SJSA1 (cell line): ENCODE results near the gene LRATD1. TPM values are rescaled to one million over a fixed set of nuclear protein-coding genes. Genes with fewer than 3 reads are reported as not detected.

Experiments used
- DNase-seq, 2 experiments: peaks; one replicate each; pipeline ENCODE4 v3.0.0-alpha.2; 2015 to 2020; ENCODE audit warnings: low spot score in 2 of 2, low read depth in 1 of 2
- H3K27ac ChIP-seq: fragments of 250-450 bp; sonication (Bioruptor Pico); 2 replicates; pipeline ENCODE4 v1.5.1; 2020; ENCODE audit warnings: mild to moderate bottlenecking, moderate library complexity
- H3K27me3 ChIP-seq: fragments of 250-450 bp; sonication (Bioruptor Pico); replicated peaks from 2 replicates; pipeline ENCODE4 v1.5.1; 2020; ENCODE audit warnings: mild to moderate bottlenecking, moderate library complexity
- H3K36me3 ChIP-seq: fragments of 250-450 bp; sonication (Bioruptor Pico); 2 replicates; pipeline ENCODE4 v1.5.1; 2020; ENCODE audit warnings: mild to moderate bottlenecking
- H3K4me1 ChIP-seq: fragments of 250-450 bp; sonication (Bioruptor Pico); replicated peaks from 2 replicates; pipeline ENCODE4 v1.6.1; 2021; ENCODE audit warnings: mild to moderate bottlenecking
- H3K4me3 ChIP-seq: fragments of 250-450 bp; sonication (Bioruptor Pico); 2 replicates; pipeline ENCODE4 v1.5.1; 2020; ENCODE audit warnings: mild to moderate bottlenecking
- H3K9me3 ChIP-seq: fragments of 250-450 bp; sonication (Bioruptor Pico); replicated peaks from 2 replicates; pipeline ENCODE4 v1.5.1; 2020; ENCODE audit warnings: mild to moderate bottlenecking
- total RNA-seq: library from RNA; depleted of rRNA; stranded (reverse); fragments of >200 nt; shearing (Covaris generic); gene quantifications from 2 replicates; pipeline ENCODE4 v1.2.3, GENCODE V29; 2014

LRATD1 gene
- total RNA-seq, 1 experiment from 2014 or later, result not detected

DNA sequence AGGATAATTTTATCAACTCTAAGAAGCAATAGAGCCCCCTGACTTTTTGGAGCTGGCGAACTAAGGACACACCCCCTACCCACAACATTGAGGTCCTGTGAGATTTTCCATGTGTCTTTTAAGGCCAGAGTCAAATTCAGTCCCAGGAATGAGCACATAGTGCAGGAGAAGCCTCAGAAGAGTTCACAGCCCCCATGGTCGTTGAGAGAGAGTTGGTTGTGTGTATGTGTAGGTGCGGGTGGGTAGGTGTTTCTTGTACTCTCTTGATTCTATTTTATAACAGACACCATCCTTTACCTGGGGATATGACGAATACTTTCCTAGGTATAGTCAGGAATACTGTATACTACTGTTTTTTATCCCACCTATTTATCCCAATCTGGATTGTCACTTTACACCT lies 8.6 kb downstream of the LRATD1 start:
- peaks cover 4% of the 10 kb centered on the region; the same call in 1 of the 2 replicates for H3K27me3 ChIP-seq
- no peaks in the 10 kb centered on the region for H3K36me3 ChIP-seq
- no peak overlapping the region for H3K27ac ChIP-seq
- no peaks in the 10 kb centered on the region for H3K4me1 ChIP-seq
- no peaks in the 10 kb centered on the region for H3K9me3 ChIP-seq
- DNase-seq, result no peak
- no peak overlapping the region for H3K4me3 ChIP-seq

- Histone ChIP-seq H3K27ac (no peak overlapping the region), H3K9me3 (no peaks in the 10 kb centered on the region), H3K36me3 (no peaks in the 10 kb centered on the region), H3K4me1 (no peaks in the 10 kb centered on the region), H3K27me3 (no peaks in the 10 kb centered on the region), H3K4me3 (no peak overlapping the region)
- DNase-seq, result no peak
These were observed 10.0 kb downstream of the LRATD1 start for GRCh38 chr2:14642499-14642898.

DNA sequence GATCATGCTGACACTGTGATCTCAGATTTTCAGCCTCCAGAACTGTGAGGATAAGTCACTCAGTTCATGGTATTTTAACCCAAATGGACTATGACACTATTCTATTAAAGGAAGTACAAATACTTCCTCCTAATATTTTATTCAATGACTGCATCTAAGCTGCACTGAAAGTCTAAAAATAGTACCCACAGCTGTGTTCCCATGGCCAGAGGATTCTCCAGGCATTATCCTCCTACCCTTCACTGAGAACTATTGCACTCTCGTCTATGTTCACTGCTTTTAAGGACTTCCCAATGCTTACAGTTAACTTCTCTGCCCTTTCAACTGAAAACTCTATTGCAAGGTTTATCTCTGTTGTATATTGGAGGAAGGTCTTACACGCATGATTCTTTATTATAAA lies 15.2 kb downstream of the LRATD1 start:
- no peak for DNase-seq
- H3K27me3 ChIP-seq, result no peaks in the 10 kb centered on the region
- H3K4me3 ChIP-seq, result no peak overlapping the region
- H3K9me3 ChIP-seq, result no peaks in the 10 kb centered on the region
- no peaks in the 10 kb centered on the region for H3K4me1 ChIP-seq
- no peaks in the 10 kb centered on the region for H3K36me3 ChIP-seq
- no peak overlapping the region for H3K27ac ChIP-seq

DNA sequence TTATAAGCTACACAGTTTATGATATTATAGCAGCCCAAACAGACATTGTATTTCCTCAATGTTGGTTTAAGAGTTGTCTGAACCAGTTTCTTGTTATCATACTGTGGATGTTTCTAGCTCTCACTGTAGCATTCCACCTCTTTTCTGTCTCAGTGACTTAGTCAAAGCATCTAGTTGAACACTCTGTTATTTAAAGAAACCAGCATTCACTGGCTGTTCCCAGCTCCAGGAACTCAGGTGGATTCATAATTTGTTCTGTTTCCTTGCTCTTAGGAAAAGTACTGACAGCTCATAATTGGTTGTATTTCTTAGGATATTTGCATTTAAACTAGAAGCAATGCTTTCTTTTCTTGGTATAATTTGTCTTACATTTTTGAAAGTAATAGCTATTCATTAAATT lies 17.5 kb downstream of the LRATD1 start:
- Histone ChIP-seq H3K27me3 (no peaks in the 10 kb centered on the region), H3K4me3 (no peak overlapping the region), H3K4me1 (no peaks in the 10 kb centered on the region), H3K36me3 (no peaks in the 10 kb centered on the region), H3K27ac (no peak overlapping the region), H3K9me3 (no peaks in the 10 kb centered on the region)
- DNase-seq, result no peak

DNA sequence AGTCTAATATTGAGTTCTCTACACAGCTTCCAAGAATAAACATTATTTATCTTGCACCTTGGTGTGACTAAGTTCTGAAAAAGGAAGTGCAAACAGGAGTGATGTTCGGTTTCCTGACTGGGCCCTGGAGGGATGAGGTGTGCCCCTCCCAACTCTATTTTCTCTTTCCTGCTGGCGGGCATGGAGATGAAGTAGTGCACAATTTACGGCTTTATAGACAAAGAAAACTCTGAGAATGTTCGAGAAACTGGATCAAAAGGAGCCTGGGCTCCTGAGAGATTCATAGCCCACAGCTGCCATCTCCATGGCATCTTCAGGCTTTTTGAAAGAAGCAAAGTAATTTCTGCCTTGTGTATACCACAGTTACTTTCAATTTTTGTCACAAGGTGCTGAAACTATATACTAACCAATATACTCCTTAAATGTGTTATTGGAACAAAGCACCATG lies 22.3 kb downstream of the LRATD1 start:
- Histone ChIP-seq H3K4me1 (no peaks in the 10 kb centered on the region), H3K27ac (no peak overlapping the region), H3K4me3 (no peak overlapping the region), H3K27me3 (no peaks in the 10 kb centered on the region), H3K9me3 (no peaks in the 10 kb centered on the region), H3K36me3 (no peaks in the 10 kb centered on the region)
- no peak for DNase-seq

DNA sequence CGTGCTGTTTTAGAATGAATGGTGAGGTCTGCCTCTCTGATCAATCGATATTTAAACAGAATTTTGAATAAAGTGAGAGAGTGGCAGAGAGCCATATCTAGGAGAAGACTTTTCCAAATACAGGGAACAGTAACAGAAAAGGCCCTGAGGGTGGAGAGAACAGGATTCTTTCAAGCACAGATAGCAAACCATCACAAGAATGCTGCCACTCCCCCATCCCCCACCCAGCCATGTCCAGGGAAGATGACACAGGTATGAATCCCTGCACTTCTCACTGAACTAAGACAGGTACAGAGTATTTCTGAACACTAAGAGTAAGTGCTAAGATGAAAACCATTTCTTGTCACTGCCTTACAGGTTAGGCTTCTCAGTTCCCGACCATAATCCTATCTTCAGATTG lies 23.6 kb downstream of the LRATD1 start:
- DNase-seq, result no peak
- Histone ChIP-seq H3K27ac (no peak overlapping the region), H3K4me3 (no peak overlapping the region), H3K9me3 (no peaks in the 10 kb centered on the region), H3K27me3 (no peaks in the 10 kb centered on the region), H3K36me3 (no peaks in the 10 kb centered on the region), H3K4me1 (no peaks in the 10 kb centered on the region)

DNA sequence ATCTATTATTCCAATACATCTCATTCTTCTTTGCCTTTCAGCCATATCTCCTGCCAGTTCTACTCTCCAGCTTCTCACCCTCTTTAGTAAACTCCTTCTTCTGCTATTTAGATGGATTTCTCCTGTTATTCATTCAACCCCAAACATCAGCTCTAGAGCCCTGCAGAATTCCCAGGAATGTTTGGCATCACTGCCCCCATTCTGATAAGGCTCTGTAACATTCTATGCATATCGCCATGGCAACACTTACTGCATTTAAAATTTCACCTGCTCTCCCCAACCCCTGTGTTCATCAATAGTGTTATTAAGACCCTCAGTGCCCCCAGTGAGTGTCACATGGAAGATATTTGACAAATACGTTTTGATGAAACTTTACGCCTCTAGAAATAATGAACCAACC lies 28.6 kb downstream of the LRATD1 start:
- no peaks in the 10 kb centered on the region for H3K9me3 ChIP-seq
- H3K4me3 ChIP-seq, result no peak overlapping the region
- DNase-seq, result no peak
- H3K27ac ChIP-seq, result no peak overlapping the region
- no peaks in the 10 kb centered on the region for H3K27me3 ChIP-seq
- H3K4me1 ChIP-seq, result no peaks in the 10 kb centered on the region
- no peaks in the 10 kb centered on the region for H3K36me3 ChIP-seq

- Histone ChIP-seq H3K4me3 (no peak overlapping the region), H3K4me1 (no peaks in the 10 kb centered on the region), H3K9me3 (no peaks in the 10 kb centered on the region), H3K27me3 (no peaks in the 10 kb centered on the region), H3K27ac (no peak overlapping the region), H3K36me3 (no peaks in the 10 kb centered on the region)
- DNase-seq, result no peak
These were observed 40.9 kb downstream of the LRATD1 start for GRCh38 chr2:14673351-14673875.

- Histone ChIP-seq H3K36me3 (no peaks in the 10 kb centered on the region), H3K9me3 (peaks cover 2% of the 10 kb centered on the region; the same call in 1 of the 2 replicates), H3K27ac (no peak overlapping the region), H3K27me3 (no peaks in the 10 kb centered on the region), H3K4me1 (no peaks in the 10 kb centered on the region), H3K4me3 (no peak overlapping the region)
- DNase-seq, result no peak
These were observed 43.0 kb downstream of the LRATD1 start for GRCh38 chr2:14675489-14675888.

DNA sequence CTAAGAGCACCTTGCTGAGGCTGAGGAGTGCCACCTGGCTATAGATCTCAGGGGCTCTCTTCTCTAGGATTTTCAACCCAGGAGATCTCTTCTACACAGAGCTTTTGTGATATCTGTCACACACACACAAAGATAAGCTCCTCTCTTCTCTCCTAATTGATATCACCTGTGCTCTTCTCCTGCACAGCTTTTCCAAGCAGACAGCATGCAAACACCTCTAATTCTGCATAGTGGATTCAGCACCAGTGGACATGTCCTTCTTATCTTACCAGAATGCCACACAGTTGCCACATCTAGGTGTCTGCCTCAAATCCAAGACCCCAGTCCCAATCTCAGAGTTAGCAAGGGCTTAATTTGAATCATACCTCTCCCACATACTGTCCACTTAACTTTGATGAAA lies 43.9 kb downstream of the LRATD1 start:
- Histone ChIP-seq H3K4me1 (no peaks in the 10 kb centered on the region), H3K27me3 (no peaks in the 10 kb centered on the region), H3K9me3 (peaks cover 2% of the 10 kb centered on the region; the same call in 1 of the 2 replicates), H3K27ac (no peak overlapping the region), H3K36me3 (no peaks in the 10 kb centered on the region), H3K4me3 (no peak overlapping the region)
- no peak for DNase-seq

DNA sequence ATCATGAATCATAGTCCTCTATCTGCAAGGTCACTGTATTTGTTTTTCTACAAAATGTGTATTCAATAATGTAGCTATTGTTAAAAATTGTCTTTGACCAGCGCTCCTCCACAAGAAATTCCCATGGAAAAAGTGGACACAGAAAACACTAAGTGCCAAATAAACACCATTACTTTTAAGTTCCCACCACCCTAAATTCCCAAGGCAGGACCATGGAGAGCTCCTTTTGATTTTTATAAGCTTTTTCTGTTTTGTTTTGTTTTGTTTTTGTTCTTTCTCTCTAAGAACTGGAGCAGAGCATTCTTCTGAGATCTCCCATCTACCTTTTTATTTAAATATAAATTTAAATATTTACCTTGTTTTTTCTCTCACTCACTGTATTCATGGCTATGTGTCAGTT lies 44.5 kb downstream of the LRATD1 start:
- Histone ChIP-seq H3K4me3 (no peak overlapping the region), H3K27me3 (no peaks in the 10 kb centered on the region), H3K27ac (no peak overlapping the region), H3K36me3 (no peaks in the 10 kb centered on the region), H3K4me1 (no peaks in the 10 kb centered on the region), H3K9me3 (peaks cover 6% of the 10 kb centered on the region)
- no peak for DNase-seq

- peaks cover 12% of the 10 kb centered on the region for H3K9me3 ChIP-seq
- no peak for DNase-seq
- H3K27me3 ChIP-seq, result no peaks in the 10 kb centered on the region
- H3K4me1 ChIP-seq, result no peaks in the 10 kb centered on the region
- H3K36me3 ChIP-seq, result no peaks in the 10 kb centered on the region
- no peak overlapping the region for H3K27ac ChIP-seq
- H3K4me3 ChIP-seq, result no peak overlapping the region
These were observed 46.2 kb downstream of the LRATD1 start for GRCh38 chr2:14678761-14679160.

GRCh38 chr2:14681608-14682007 lies 49.1 kb downstream of the LRATD1 start:
- H3K4me1 ChIP-seq, result no peaks in the 10 kb centered on the region
- H3K4me3 ChIP-seq, result no peak overlapping the region
- DNase-seq, result no peak
- no peaks in the 10 kb centered on the region for H3K27me3 ChIP-seq
- H3K27ac ChIP-seq, result no peak overlapping the region
- H3K9me3 ChIP-seq, result peaks cover 12% of the 10 kb centered on the region
- H3K36me3 ChIP-seq, result no peaks in the 10 kb centered on the region
